ENCODE results near the gene RAI2. TPM values are rescaled to one million over a fixed set of nuclear protein-coding genes. Genes with fewer than 3 reads are reported as not detected.

RAI2 gene
- total and polyA plus RNA-seq, 5 donors from 2014 or later, result 0.15 to 0.68 (median 0.29) TPM

DNA sequence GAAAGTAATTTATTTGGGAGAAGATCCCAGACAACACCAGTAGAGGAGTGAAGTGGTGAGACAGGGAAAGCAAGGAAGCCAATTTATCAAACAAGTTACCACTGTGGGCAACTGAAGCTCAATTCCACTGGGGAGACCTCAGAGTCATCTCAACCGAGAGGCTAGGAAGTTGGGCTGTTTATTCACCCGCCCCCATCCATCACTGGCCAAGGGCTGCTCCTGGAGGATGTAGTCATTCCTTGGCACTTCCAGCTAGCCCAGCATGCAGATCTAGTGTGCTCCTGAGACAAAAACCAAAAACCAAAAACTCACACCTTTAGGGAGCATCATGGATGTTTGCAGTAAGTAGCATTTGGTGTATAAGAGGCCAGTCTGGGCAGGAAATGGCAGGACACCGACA, 47.0 kb downstream of the RAI2 start:
- H3K27me3 ChIP-seq (ENCODE audit: control insufficient read depth, insufficient read depth, low read length), result no peaks in the 10 kb centered on the region
- Mint-ChIP-seq H3K36me3 (no peaks in the 10 kb centered on the region), H3K27ac (no peak overlapping the region), H3K27me3 (no peaks in the 10 kb centered on the region), H3K4me1 (no peaks in the 10 kb centered on the region), H3K9me3 (peaks cover 0 to 2% (median 0%) of the 10 kb centered on the region in 7 donors), H3K4me3 (no peak overlapping the region)
- H3K36me3 ChIP-seq (ENCODE audit: control insufficient read depth, insufficient read depth, low read length), result no peaks in the 10 kb centered on the region
- no peaks in the 10 kb centered on the region for H3K9me3 ChIP-seq (ENCODE audit: control insufficient read depth in 2 of 2, low read length in 2 of 2)
- no peaks in the 10 kb centered on the region for H3K4me1 ChIP-seq (ENCODE audit: control insufficient read depth, insufficient read depth, low read length, poor library complexity, severe bottlenecking)
- ATAC-seq (ENCODE audit: low read depth in 2 of 2) (no peak), DNase-seq (no peak)
- no peak overlapping the region for H3K4me3 ChIP-seq (ENCODE audit: low read depth, low read length)
- no peak overlapping the region for H3K27ac ChIP-seq (ENCODE audit: insufficient read depth, low read length, poor library complexity, severe bottlenecking)

DNA sequence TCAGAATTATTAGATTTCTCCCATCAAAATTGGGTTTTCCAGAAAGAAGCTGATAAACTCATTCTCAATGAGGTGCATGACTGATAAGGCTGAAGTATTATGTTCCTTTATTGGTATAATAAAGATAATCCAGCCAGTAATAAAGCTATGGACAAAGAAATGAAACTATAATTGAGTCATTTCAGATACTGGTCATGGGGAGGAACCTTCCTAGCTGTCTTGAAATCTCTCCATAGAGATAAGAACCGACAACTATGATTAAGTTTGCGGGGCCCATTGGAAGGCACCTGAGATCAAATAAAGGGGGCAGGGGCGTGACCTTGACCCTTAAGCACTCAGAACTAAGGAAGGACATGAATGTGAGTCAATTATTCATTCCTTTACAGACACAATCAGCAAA, 47.8 kb downstream of the RAI2 start:
- Histone ChIP-seq H3K27ac (ENCODE audit: insufficient read depth, low read length, poor library complexity, severe bottlenecking) (no peak overlapping the region), H3K27me3 (ENCODE audit: control insufficient read depth, insufficient read depth, low read length) (no peaks in the 10 kb centered on the region), H3K9me3 (ENCODE audit: control insufficient read depth in 2 of 2, low read length in 2 of 2) (no peaks in the 10 kb centered on the region), H3K4me1 (ENCODE audit: control insufficient read depth, insufficient read depth, low read length, poor library complexity, severe bottlenecking) (no peaks in the 10 kb centered on the region), H3K4me3 (ENCODE audit: low read depth, low read length) (no peak overlapping the region), H3K36me3 (ENCODE audit: control insufficient read depth, insufficient read depth, low read length) (no peaks in the 10 kb centered on the region)
- Mint-ChIP-seq H3K27ac (no peak overlapping the region), H3K36me3 (no peaks in the 10 kb centered on the region), H3K4me3 (no peak overlapping the region), H3K27me3 (no peaks in the 10 kb centered on the region), H3K4me1 (no peaks in the 10 kb centered on the region), H3K9me3 (peaks cover 0 to 3% (median 0%) of the 10 kb centered on the region in 7 donors)
- no peak for DNase-seq
- ATAC-seq (ENCODE audit: low read depth in 2 of 2), result no peak

DNA sequence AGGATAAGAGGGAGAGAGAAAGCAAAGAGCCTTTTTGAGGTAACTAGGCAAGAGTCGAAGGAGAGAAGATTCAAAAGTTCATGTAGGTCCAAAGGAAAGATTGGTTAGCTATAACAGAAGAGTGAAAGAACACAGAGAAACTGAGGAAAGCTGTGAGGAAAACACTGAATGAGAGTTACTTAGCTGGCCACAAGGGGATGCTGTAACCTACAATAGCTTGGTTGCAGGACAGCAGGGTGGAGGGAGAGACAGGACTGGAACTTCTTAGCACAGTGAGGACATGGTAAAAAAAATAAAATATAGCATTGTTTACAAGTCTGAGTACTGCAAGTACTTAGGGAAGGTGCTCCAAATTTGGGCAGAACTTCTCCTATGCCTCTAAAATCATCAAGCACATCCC, 48.3 kb downstream of the RAI2 start:
- Mint-ChIP-seq H3K4me3 (no peak overlapping the region), H3K9me3 (peaks cover 0 to 3% (median 0%) of the 10 kb centered on the region in 7 donors), H3K36me3 (no peaks in the 10 kb centered on the region), H3K27ac (peak overlapping the region in 1 of 3 donors; percentile 32), H3K4me1 (no peaks in the 10 kb centered on the region), H3K27me3 (no peaks in the 10 kb centered on the region)
- Histone ChIP-seq H3K27me3 (ENCODE audit: control insufficient read depth, insufficient read depth, low read length) (no peaks in the 10 kb centered on the region), H3K4me3 (ENCODE audit: low read depth, low read length) (no peak overlapping the region), H3K9me3 (ENCODE audit: control insufficient read depth in 2 of 2, low read length in 2 of 2) (no peaks in the 10 kb centered on the region), H3K4me1 (ENCODE audit: control insufficient read depth, insufficient read depth, low read length, poor library complexity, severe bottlenecking) (no peaks in the 10 kb centered on the region), H3K27ac (ENCODE audit: insufficient read depth, low read length, poor library complexity, severe bottlenecking) (no peak overlapping the region), H3K36me3 (ENCODE audit: control insufficient read depth, insufficient read depth, low read length) (no peaks in the 10 kb centered on the region)
- ATAC-seq (ENCODE audit: low read depth in 2 of 2), result no peak
- peak in 1 of 3 donors; percentile 2 for DNase-seq

DNA sequence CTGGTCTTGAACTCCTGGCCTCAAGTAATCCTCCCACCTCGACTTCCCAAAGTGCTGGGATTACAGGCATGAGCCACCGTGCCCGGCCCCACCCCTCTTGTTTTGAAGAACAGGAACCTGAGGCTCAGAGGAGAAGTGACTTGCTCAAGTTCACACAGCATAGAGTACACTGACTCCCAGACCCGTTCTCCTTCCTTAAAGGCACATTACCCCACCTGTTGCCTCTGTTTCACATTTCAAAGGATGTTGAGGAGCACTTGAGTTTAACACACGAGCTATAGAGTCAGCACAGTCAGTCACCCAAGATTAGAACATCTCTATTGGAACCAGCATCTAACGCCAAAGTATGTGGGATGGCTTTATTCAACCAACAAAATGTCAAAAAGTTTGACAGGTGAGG, 51.1 kb downstream of the RAI2 start:
- H3K27ac Mint-ChIP-seq, result no peak overlapping the region
- ATAC-seq (ENCODE audit: low read depth in 2 of 2) (no peak), DNase-seq (no peak)
- Histone ChIP-seq H3K27me3 (ENCODE audit: control insufficient read depth, insufficient read depth, low read length) (no peaks in the 10 kb centered on the region), H3K4me1 (ENCODE audit: control insufficient read depth, insufficient read depth, low read length, poor library complexity, severe bottlenecking) (no peaks in the 10 kb centered on the region), H3K9me3 (ENCODE audit: control insufficient read depth in 2 of 2, low read length in 2 of 2) (no peaks in the 10 kb centered on the region), H3K27ac (ENCODE audit: insufficient read depth, low read length, poor library complexity, severe bottlenecking) (no peak overlapping the region), H3K36me3 (ENCODE audit: control insufficient read depth, insufficient read depth, low read length) (no peaks in the 10 kb centered on the region), H3K4me3 (ENCODE audit: low read depth, low read length) (no peak overlapping the region)
- no peaks in the 10 kb centered on the region for H3K4me1 Mint-ChIP-seq
- H3K4me3 Mint-ChIP-seq, result no peak overlapping the region
- H3K9me3 Mint-ChIP-seq, result peaks cover 0 to 3% (median 0%) of the 10 kb centered on the region in 7 donors
- H3K27me3 Mint-ChIP-seq, result no peaks in the 10 kb centered on the region
- no peaks in the 10 kb centered on the region for H3K36me3 Mint-ChIP-seq

DNA sequence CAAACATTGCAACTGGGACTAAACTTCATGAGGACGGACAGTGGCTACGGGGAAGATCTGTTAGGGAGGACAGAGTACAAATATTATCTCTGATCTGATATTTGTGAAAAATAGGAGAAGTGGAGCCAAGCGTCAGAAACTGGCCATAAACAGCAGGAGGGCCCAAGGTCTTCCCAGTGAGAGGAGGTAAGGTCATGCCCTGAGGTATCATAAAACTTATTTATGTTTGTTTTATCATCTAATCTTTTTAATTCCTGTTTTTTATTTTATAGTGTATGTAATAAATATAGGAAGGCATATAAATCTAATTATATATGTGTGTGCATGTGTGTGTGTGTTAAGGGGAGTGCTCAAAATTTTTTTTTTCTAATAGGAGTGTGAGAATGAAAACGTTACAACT, 51.8 kb downstream of the RAI2 start:
- Mint-ChIP-seq H3K27me3 (no peaks in the 10 kb centered on the region), H3K9me3 (peaks cover 0 to 3% (median 0%) of the 10 kb centered on the region in 7 donors), H3K27ac (no peak overlapping the region), H3K4me1 (no peaks in the 10 kb centered on the region), H3K4me3 (no peak overlapping the region), H3K36me3 (no peaks in the 10 kb centered on the region)
- Histone ChIP-seq H3K36me3 (ENCODE audit: control insufficient read depth, insufficient read depth, low read length) (no peaks in the 10 kb centered on the region), H3K4me1 (ENCODE audit: control insufficient read depth, insufficient read depth, low read length, poor library complexity, severe bottlenecking) (no peaks in the 10 kb centered on the region), H3K4me3 (ENCODE audit: low read depth, low read length) (no peak overlapping the region), H3K9me3 (ENCODE audit: control insufficient read depth in 2 of 2, low read length in 2 of 2) (no peaks in the 10 kb centered on the region), H3K27me3 (ENCODE audit: control insufficient read depth, insufficient read depth, low read length) (no peaks in the 10 kb centered on the region), H3K27ac (ENCODE audit: insufficient read depth, low read length, poor library complexity, severe bottlenecking) (no peak overlapping the region)
- ATAC-seq (ENCODE audit: low read depth in 2 of 2), result no peak
- DNase-seq, result no peak

DNA sequence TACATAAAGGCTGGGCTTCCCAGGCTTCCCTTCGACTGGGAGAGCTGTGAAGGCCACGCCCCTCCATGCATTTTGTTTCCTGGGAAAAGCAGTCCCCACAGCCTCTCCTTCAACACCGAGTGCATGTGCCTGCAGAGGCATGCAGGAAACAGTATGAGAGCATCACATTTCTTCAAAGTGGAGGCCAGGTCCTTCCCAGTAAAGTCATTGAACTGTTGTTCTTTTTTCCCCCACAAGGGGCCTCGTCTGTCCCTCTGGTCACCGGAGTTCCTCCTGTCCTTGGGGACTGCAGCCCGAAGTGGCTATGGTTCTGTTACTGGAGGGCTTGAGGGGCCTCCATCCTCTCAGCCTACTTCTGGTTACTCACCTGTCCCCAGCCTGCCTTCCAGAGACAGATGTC, 56.0 kb downstream of the RAI2 start:
- no peaks in the 10 kb centered on the region for H3K4me1 Mint-ChIP-seq
- H3K27me3 Mint-ChIP-seq, result no peaks in the 10 kb centered on the region
- H3K4me3 ChIP-seq (ENCODE audit: low read depth, low read length), result no peak overlapping the region
- H3K27ac Mint-ChIP-seq, result no peak overlapping the region
- H3K9me3 Mint-ChIP-seq, result peaks cover 0 to 3% (median 0%) of the 10 kb centered on the region in 7 donors
- no peaks in the 10 kb centered on the region for H3K27me3 ChIP-seq (ENCODE audit: control insufficient read depth, insufficient read depth, low read length)
- DNase-seq (no peak), ATAC-seq (ENCODE audit: low read depth in 2 of 2) (no peak)
- H3K4me3 Mint-ChIP-seq, result no peak overlapping the region
- H3K27ac ChIP-seq (ENCODE audit: insufficient read depth, low read length, poor library complexity, severe bottlenecking), result no peak overlapping the region
- H3K4me1 ChIP-seq (ENCODE audit: control insufficient read depth, insufficient read depth, low read length, poor library complexity, severe bottlenecking), result no peaks in the 10 kb centered on the region
- no peaks in the 10 kb centered on the region for H3K36me3 Mint-ChIP-seq
- H3K9me3 ChIP-seq (ENCODE audit: control insufficient read depth in 2 of 2, low read length in 2 of 2), result no peaks in the 10 kb centered on the region
- H3K36me3 ChIP-seq (ENCODE audit: control insufficient read depth, insufficient read depth, low read length), result no peaks in the 10 kb centered on the region

DNA sequence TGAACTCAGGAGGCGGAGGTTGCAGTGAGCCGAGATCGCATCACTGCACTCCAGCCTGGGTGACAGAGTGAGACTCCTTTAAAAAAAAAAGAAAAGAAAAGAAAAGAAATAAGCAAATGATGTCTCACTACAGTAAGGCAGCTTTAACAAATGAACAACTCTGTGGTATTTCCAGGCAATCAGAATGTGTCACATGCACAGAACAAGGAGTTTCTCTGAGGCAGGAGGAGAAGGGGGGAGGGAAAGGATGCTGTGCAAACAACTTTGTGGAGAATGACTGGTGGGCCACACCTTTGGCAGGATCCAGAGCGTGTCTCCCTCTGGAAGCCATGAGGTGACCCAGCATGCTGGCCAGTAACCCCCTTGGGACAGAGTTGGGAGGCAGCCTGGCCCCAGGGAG, 57.6 kb downstream of the RAI2 start:
- ATAC-seq (ENCODE audit: low read depth in 2 of 2) (no peak), DNase-seq (no peak)
- Histone ChIP-seq H3K27ac (ENCODE audit: insufficient read depth, low read length, poor library complexity, severe bottlenecking) (no peak overlapping the region), H3K27me3 (ENCODE audit: control insufficient read depth, insufficient read depth, low read length) (no peaks in the 10 kb centered on the region), H3K4me1 (ENCODE audit: control insufficient read depth, insufficient read depth, low read length, poor library complexity, severe bottlenecking) (no peaks in the 10 kb centered on the region), H3K4me3 (ENCODE audit: low read depth, low read length) (no peak overlapping the region), H3K9me3 (ENCODE audit: control insufficient read depth in 2 of 2, low read length in 2 of 2) (no peaks in the 10 kb centered on the region), H3K36me3 (ENCODE audit: control insufficient read depth, insufficient read depth, low read length) (no peaks in the 10 kb centered on the region)
- H3K4me1 Mint-ChIP-seq, result peaks cover 0 to 2% (median 0%) of the 10 kb centered on the region in 4 donors
- H3K27me3 Mint-ChIP-seq, result no peaks in the 10 kb centered on the region
- no peak overlapping the region for H3K4me3 Mint-ChIP-seq
- peaks cover 0 to under 1% (median 0%) of the 10 kb centered on the region in 7 donors for H3K9me3 Mint-ChIP-seq
- H3K36me3 Mint-ChIP-seq, result no peaks in the 10 kb centered on the region
- no peak overlapping the region for H3K27ac Mint-ChIP-seq

DNA sequence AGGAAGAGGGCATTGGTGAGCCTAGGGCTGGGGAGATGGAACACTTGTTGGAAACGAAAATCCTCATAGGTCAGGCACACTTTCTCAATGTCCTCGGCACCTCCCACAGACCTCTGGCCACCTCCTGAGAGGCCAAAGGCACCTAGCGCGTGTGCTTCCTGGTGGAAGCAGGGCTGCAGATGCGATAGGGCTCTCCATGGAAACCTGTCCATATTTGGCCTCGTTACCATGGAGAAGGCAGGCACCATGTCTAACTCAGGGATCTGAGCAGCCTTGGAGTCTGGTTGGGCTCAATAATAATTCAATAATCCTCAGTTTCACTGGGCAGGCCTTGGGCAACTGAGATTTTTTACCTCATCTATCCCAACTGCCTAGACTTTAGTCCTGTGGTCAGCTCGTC, 58.3 kb downstream of the RAI2 start:
- H3K27ac Mint-ChIP-seq, result no peak overlapping the region
- no peak overlapping the region for H3K4me3 ChIP-seq (ENCODE audit: low read depth, low read length)
- H3K27ac ChIP-seq (ENCODE audit: insufficient read depth, low read length, poor library complexity, severe bottlenecking), result no peak overlapping the region
- no peak for DNase-seq
- no peaks in the 10 kb centered on the region for H3K4me1 ChIP-seq (ENCODE audit: control insufficient read depth, insufficient read depth, low read length, poor library complexity, severe bottlenecking)
- H3K36me3 Mint-ChIP-seq, result no peaks in the 10 kb centered on the region
- ATAC-seq (ENCODE audit: low read depth in 2 of 2), result no peak
- no peaks in the 10 kb centered on the region for H3K36me3 ChIP-seq (ENCODE audit: control insufficient read depth, insufficient read depth, low read length)
- peaks cover 0 to 2% (median 0%) of the 10 kb centered on the region in 4 donors for H3K4me1 Mint-ChIP-seq
- H3K9me3 Mint-ChIP-seq, result no peaks in the 10 kb centered on the region
- no peak overlapping the region for H3K4me3 Mint-ChIP-seq
- no peaks in the 10 kb centered on the region for H3K27me3 Mint-ChIP-seq
- H3K27me3 ChIP-seq (ENCODE audit: control insufficient read depth, insufficient read depth, low read length), result no peaks in the 10 kb centered on the region
- no peaks in the 10 kb centered on the region for H3K9me3 ChIP-seq (ENCODE audit: control insufficient read depth in 2 of 2, low read length in 2 of 2)

Measured in CD4-positive, CD25-positive, alpha-beta regulatory T cell (primary cell).